ACC112 (cell line): Measurements from ENCODE around the gene EFL1.

Source experiments
- H2AFZ ChIP-seq: fragments of 200-600 bp; sonication (generic); one replicate; pipeline ENCODE4 v1.6.0; 2017; ENCODE audit warnings: antibody characterized with exemption, low read length; ENCODE audit not compliant: unreplicated experiment
- H3K27ac ChIP-seq: fragments of 200-600 bp; sonication (generic); 2 replicates; pipeline ENCODE4 v1.5.1; 2014; ENCODE audit warnings: low read depth, mild to moderate bottlenecking, antibody characterized with exemption, low read length, moderate library complexity
- H3K27me3 ChIP-seq: fragments of 200-600 bp; sonication (generic); 2 replicates; pipeline ENCODE4 v1.6.1; 2014; ENCODE audit warnings: mild to moderate bottlenecking, antibody characterized with exemption, low read length, moderate library complexity, mixed read lengths; ENCODE audit not compliant: insufficient read depth
- H3K36me3 ChIP-seq: fragments of 200-600 bp; sonication (generic); 2 replicates; pipeline ENCODE4 v1.6.1; 2016; ENCODE audit warnings: mild to moderate bottlenecking, antibody characterized with exemption, low read length, moderate library complexity, mixed read lengths; ENCODE audit not compliant: insufficient read depth
- H3K4me1 ChIP-seq: fragments of 200-600 bp; sonication (generic); one replicate; pipeline ENCODE4 v1.6.1; 2016; ENCODE audit warnings: low read length, mixed read lengths; ENCODE audit not compliant: insufficient read depth, unreplicated experiment, control insufficient read depth
- H3K4me3 ChIP-seq: fragments of 200-600 bp; sonication (generic); 2 replicates; pipeline ENCODE4 v1.5.1; 2014; ENCODE audit warnings: mild to moderate bottlenecking, low read depth, low read length
- H3K79me2 ChIP-seq: fragments of 200-600 bp; sonication (generic); one replicate; pipeline ENCODE4 v1.6.0; 2016; ENCODE audit warnings: low read length; ENCODE audit not compliant: control insufficient read depth, unreplicated experiment, insufficient read depth

The EFL1 gene

GRCh38 chr15:82137261-82137660 is 125.3 kb downstream of the EFL1 start:
- H3K27me3 ChIP-seq: no peaks in the 10 kb centered on the region
- H3K4me1 ChIP-seq: peaks cover 33% of the 10 kb centered on the region
- H2AFZ ChIP-seq: no peak overlapping the region
- H3K79me2 ChIP-seq: no peaks in the 10 kb centered on the region
- H3K27ac ChIP-seq: no peak overlapping the region
- H3K36me3 ChIP-seq: 0 out of 2 replicates have a peak, but pooled peaks cover 2% of the 10 kb centered on the region
- H3K4me3 ChIP-seq: no peak overlapping the region

DNA sequence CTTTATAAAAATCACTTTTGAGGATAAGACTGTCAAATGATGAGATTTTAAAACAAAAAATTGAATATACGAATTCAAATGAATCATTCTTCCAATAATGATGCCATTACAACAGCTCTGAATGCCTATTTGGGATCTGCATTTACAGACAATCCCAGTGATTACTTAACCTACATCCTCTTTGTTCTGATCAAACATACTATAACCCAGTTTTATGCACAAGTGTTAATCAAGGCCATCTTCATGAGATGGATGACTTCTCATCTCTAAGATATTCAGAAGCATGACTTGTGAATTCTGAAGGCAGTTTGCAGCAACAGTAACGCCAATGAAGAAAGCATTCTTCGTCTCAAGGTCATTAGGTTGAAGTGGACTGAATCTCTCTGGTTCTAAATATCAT is 126.4 kb downstream of the EFL1 start:
- no peaks in the 10 kb centered on the region for H3K79me2 ChIP-seq
- H3K27ac ChIP-seq: peak overlapping the region; percentile 37
- no peak overlapping the region for H3K4me3 ChIP-seq
- H3K36me3 ChIP-seq: 0 out of 2 replicates have a peak, but pooled peaks cover 2% of the 10 kb centered on the region
- H2AFZ ChIP-seq: no peak overlapping the region
- H3K27me3 ChIP-seq: no peaks in the 10 kb centered on the region
- peaks cover 40% of the 10 kb centered on the region for H3K4me1 ChIP-seq

- peak overlapping the region; percentile 37 for H3K27ac ChIP-seq
- 0 out of 2 replicates have a peak, but pooled peaks cover 2% of the 10 kb centered on the region for H3K36me3 ChIP-seq
- no peaks in the 10 kb centered on the region for H3K27me3 ChIP-seq
- peaks cover 42% of the 10 kb centered on the region for H3K4me1 ChIP-seq
- no peak overlapping the region for H3K4me3 ChIP-seq
- no peak overlapping the region for H2AFZ ChIP-seq
- H3K79me2 ChIP-seq: no peaks in the 10 kb centered on the region
Measured at GRCh38 chr15:82135638-82136037, 126.9 kb downstream of the EFL1 start.

GRCh38 chr15:82134461-82134860 is 128.1 kb downstream of the EFL1 start:
- Histone ChIP-seq H3K36me3 (0 out of 2 replicates have a peak, but pooled peaks cover 5% of the 10 kb centered on the region), H3K4me3 (no peak overlapping the region), H2AFZ (no peak overlapping the region), H3K4me1 (peaks cover 53% of the 10 kb centered on the region), H3K79me2 (no peaks in the 10 kb centered on the region), H3K27ac (no peak overlapping the region), H3K27me3 (no peaks in the 10 kb centered on the region)

GRCh38 chr15:82133251-82133650 is 129.3 kb downstream of the EFL1 start:
- H3K27ac ChIP-seq: peak overlapping the region; percentile 89
- no peaks in the 10 kb centered on the region for H3K27me3 ChIP-seq
- H3K79me2 ChIP-seq: no peaks in the 10 kb centered on the region
- peaks cover 65% of the 10 kb centered on the region for H3K4me1 ChIP-seq
- H2AFZ ChIP-seq: no peak overlapping the region
- H3K4me3 ChIP-seq: no peak overlapping the region
- 0 out of 2 replicates have a peak, but pooled peaks cover 5% of the 10 kb centered on the region for H3K36me3 ChIP-seq

DNA sequence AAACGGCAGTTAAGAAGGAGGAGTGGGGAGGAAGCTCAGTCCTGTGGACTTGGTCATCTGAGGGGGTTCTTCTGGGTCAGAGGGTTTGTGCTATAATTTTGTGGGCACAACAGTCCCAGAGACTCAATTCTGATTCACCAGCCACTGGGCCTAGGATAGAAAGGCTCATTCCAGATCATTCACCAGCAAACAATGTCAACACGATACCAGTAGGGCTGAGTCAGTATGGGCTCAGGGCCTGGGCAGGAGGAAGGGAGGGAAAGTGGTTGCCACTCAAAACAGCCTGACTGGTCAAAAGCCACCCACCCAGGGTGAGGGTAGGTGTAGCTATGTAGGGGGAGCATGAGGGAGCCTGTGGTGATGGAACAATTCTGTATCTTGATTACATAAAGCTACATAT is 129.8 kb downstream of the EFL1 start:
- no peaks in the 10 kb centered on the region for H3K27me3 ChIP-seq
- peaks cover 69% of the 10 kb centered on the region for H3K4me1 ChIP-seq
- no peak overlapping the region for H3K4me3 ChIP-seq
- 0 out of 2 replicates have a peak, but pooled peaks cover 3% of the 10 kb centered on the region for H3K36me3 ChIP-seq
- no peak overlapping the region for H2AFZ ChIP-seq
- peak overlapping the region; percentile 89 for H3K27ac ChIP-seq
- H3K79me2 ChIP-seq: no peaks in the 10 kb centered on the region

DNA sequence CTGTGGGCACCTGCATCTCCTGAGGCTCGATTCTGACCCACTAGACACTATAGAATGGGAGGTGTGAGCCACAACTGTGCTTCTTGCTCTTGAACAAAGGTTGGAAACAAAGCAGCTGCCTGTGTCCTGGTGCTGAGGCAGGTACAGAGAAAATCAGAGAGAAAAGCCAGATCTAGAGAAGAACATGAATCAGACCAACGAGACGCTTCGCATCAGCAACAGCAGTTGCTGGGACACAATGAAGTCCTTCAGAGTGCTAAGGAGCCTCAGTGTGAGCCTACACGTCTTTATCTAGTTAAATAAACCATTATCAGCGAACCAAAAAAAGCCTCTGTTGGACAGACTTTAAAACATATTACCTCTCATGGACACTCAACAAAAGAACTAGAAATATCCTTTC is 130.4 kb downstream of the EFL1 start:
- no peaks in the 10 kb centered on the region for H3K79me2 ChIP-seq
- no peak overlapping the region for H2AFZ ChIP-seq
- H3K36me3 ChIP-seq: 0 out of 2 replicates have a peak, but pooled peaks cover 3% of the 10 kb centered on the region
- peaks cover 69% of the 10 kb centered on the region for H3K4me1 ChIP-seq
- no peak overlapping the region for H3K4me3 ChIP-seq
- peak overlapping the region; percentile 89 for H3K27ac ChIP-seq
- H3K27me3 ChIP-seq: no peaks in the 10 kb centered on the region

GRCh38 chr15:82130248-82130647 is 132.3 kb downstream of the EFL1 start:
- peak overlapping the region; percentile 82 for H3K27ac ChIP-seq
- H3K4me1 ChIP-seq: peaks cover 54% of the 10 kb centered on the region

GRCh38 chr15:82129761-82130160 is 132.8 kb downstream of the EFL1 start:
- Histone ChIP-seq H3K36me3 (0 out of 2 replicates have a peak, but pooled peaks cover 3% of the 10 kb centered on the region), H2AFZ (no peak overlapping the region), H3K27ac (peak overlapping the region; percentile 82), H3K4me1 (peaks cover 54% of the 10 kb centered on the region), H3K79me2 (no peaks in the 10 kb centered on the region), H3K27me3 (no peaks in the 10 kb centered on the region), H3K4me3 (peak overlapping the region; percentile 28; the same call in 1 of the 2 replicates)

More at GRCh38 chr15:82130248-82130647, 132.3 kb downstream of the EFL1 start:
- no peak overlapping the region for H2AFZ ChIP-seq
- no peaks in the 10 kb centered on the region for H3K27me3 ChIP-seq
- H3K36me3 ChIP-seq: 0 out of 2 replicates have a peak, but pooled peaks cover 3% of the 10 kb centered on the region
- peak overlapping the region; percentile 28; the same call in 1 of the 2 replicates for H3K4me3 ChIP-seq
- H3K79me2 ChIP-seq: no peaks in the 10 kb centered on the region

DNA sequence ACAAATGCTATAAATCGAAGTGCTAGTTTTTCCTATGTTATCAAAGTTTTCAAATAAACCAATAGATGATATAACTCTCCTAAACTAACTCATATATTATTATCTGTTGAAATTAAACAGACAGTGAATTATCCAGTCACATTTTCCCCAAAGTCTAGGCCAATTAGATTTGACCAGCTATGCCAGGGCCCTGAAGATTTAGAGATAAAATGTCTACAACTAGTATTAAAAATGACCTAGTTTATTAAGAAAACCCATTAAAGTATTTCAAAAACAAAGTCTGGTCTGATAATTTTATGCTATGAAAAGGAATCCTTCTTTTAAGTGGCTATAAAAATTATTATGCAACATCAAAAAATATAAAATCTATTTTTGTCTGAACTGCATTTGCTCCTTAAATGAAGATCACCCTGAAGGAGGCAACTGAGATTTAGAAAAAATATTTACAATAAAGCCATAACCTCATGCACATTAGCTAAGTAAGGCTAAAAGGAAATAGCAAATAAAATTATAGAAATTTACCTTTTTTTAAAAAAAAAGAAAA is 133.3 kb downstream of the EFL1 start:
- Histone ChIP-seq H3K27ac (peak overlapping the region; percentile 82), H3K27me3 (no peaks in the 10 kb centered on the region), H3K4me1 (peaks cover 54% of the 10 kb centered on the region), H3K4me3 (no peak overlapping the region), H2AFZ (no peak overlapping the region), H3K79me2 (no peaks in the 10 kb centered on the region), H3K36me3 (0 out of 2 replicates have a peak, but pooled peaks cover 3% of the 10 kb centered on the region)
